ENCODE data around the gene DNM1L.

DNM1L gene

GRCh38 chr12:32789916-32790315, 110.8 kb downstream of the DNM1L start:
- Histone ChIP-seq H3K9ac (ENCODE audit: insufficient read length) (no peak overlapping the region), H3K27ac (no peak overlapping the region), H3K4me3 (no peak overlapping the region), H3K36me3 (ENCODE audit: insufficient read depth, low read length) (peaks cover 17% of the 10 kb centered on the region), H3K9me3 (ENCODE audit: low read depth, low read length) (no peaks in the 10 kb centered on the region)
- DNase-seq (ENCODE audit: low read depth, low spot score): no peak
- TF ChIP-seq EZH2 (IDR thresholded peaks at IDR 0.05) (no peak), POLR2AphosphoS5 (IDR thresholded peaks at IDR 0.05; ENCODE audit: borderline replicate concordance, low read depth, low read length) (no peak), FOXP2 (optimal IDR thresholded peaks at IDR 0.05; ENCODE audit: control extremely low read depth, extremely low read length, insufficient read depth) (no peak)

DNA sequence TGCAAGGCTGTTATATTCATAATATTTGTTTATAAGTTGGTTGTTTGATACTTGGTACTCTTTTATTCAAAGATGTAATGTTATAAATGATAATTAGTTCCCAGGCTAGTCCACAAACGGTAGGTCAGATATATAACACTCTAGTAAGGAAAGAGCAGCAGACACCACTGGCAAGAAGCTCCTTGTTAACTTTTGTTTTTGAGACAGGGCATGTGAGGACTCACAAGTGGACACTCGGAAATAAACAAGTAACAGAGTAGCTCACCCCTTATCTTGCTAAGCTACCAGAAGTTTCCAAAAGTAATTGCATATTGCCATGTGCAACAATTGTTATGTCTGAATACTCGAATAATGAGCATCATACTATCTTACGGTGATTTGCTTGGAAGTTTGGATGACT, 115.2 kb downstream of the DNM1L start:
- Histone ChIP-seq H3K9ac (ENCODE audit: insufficient read length) (no peak overlapping the region), H3K9me3 (ENCODE audit: low read depth, low read length) (no peaks in the 10 kb centered on the region), H3K4me3 (no peak overlapping the region), H3K36me3 (ENCODE audit: insufficient read depth, low read length) (peaks cover 25% of the 10 kb centered on the region), H3K27ac (no peak overlapping the region)
- no peak for DNase-seq (ENCODE audit: low read depth, low spot score)
- TF ChIP-seq FOXP2 (optimal IDR thresholded peaks at IDR 0.05; ENCODE audit: control extremely low read depth, extremely low read length, insufficient read depth) (no peak), POLR2AphosphoS5 (IDR thresholded peaks at IDR 0.05; ENCODE audit: borderline replicate concordance, low read depth, low read length) (no peak), EZH2 (IDR thresholded peaks at IDR 0.05) (no peak)

Measured in SK-N-MC (cell line).